HepG2 (cell line): Measurements from ENCODE around the gene AGBL1. TPM values are rescaled to one million over a fixed set of nuclear protein-coding genes. Genes with fewer than 3 reads are reported as not detected.

Experiments used
- ATAC-seq: fragments of 200-7000 bp; cut with Tn5 transposase; 3 replicates; pipeline ENCODE4 v1.9.1; 2020; ENCODE audit warnings: mild to moderate bottlenecking, moderate library complexity
- BruUV-seq: library from RNA; stranded (reverse); fragments of 400-500 nt; replicated peaks from 2 replicates; lab custom pipeline; 2021; lab: Mats Ljungman, UMichigan
- CTCF ChIA-PET: fragments of 300-600 bp; formaldehyde crosslinking; extraction: SDS; loops from one replicate; lab custom pipeline; 2021; ENCODE audit warnings: low total read pairs, inconsistent platforms, low intra/inter-chr PET ratio; lab: Yijun Ruan, JAX
- POLR2A ChIA-PET: fragments of 350-600 bp; sonication (Branson Sonifier 250); formaldehyde crosslinking; loops from one replicate; lab custom pipeline; 2020; ENCODE audit warnings: antibody characterized with exemption, inconsistent platforms; lab: Yijun Ruan, JAX
- DNase-seq: peaks from one replicate; pipeline ENCODE4 v3.0.0-alpha.2; 2015; ENCODE audit warnings: low spot score
- FAIRE-seq: peaks from 3 replicates; lab custom pipeline; 2011; peaks lifted over from hg19 to GRCh38; lab: Jason Lieb, UNC
- H2AFZ ChIP-seq: one replicate; pipeline ENCODE4 v1.6.1; 2011; ENCODE audit warnings: low read length, inconsistent platforms
- H3K27ac ChIP-seq: fragments of 300-600 bp; 3 replicates; pipeline ENCODE4 v1.8.0; 2011; ENCODE audit warnings: mixed run types, mild to moderate bottlenecking, mixed read lengths, low read length, inconsistent platforms; ENCODE audit not compliant: insufficient read depth; ENCODE audit errors: extremely low read length
- H3K27me3 ChIP-seq, 2 experiments: fragments of 200-600 bp in 1 of 2; 2 replicates in 1 of 2; 3 replicates in 1 of 2; pipeline versions ENCODE4 v1.6.0 to v1.8.0; 2011; ENCODE audit warnings: low read length in 2 of 2, mild to moderate bottlenecking in 2 of 2, moderate library complexity in 2 of 2, inconsistent platforms in 1 of 2; ENCODE audit not compliant: insufficient read depth in 2 of 2, control insufficient read depth in 1 of 2
- H3K36me3 ChIP-seq, 2 experiments: fragments of 200-600 bp in 1 of 2; replicated peaks in 1 of 2; 2 replicates in 1 of 2; 3 replicates in 1 of 2; pipeline versions ENCODE4 v1.5.1 to v1.8.0; 2011; ENCODE audit warnings: low read length in 2 of 2, inconsistent platforms in 1 of 2; ENCODE audit not compliant: insufficient read depth in 2 of 2, control insufficient read depth in 1 of 2
- H3K4me1 ChIP-seq: 2 replicates; pipeline ENCODE4 v1.5.1; 2012; ENCODE audit warnings: low read length, inconsistent platforms; ENCODE audit not compliant: insufficient read depth
- H3K4me2 ChIP-seq: 2 replicates; pipeline ENCODE4 v1.6.0; 2011; ENCODE audit warnings: low read depth, low read length, inconsistent platforms
- H3K4me3 ChIP-seq, 3 experiments: fragments of 200-600 bp in 1 of 3; sonication (generic), shearing (Covaris generic) in 1 of 3; replicated peaks in 1 of 3; 2 replicates each; pipeline ENCODE4 v1.5.1; 2011 to 2016; ENCODE audit warnings: low read length in 3 of 3, inconsistent platforms in 2 of 3, low read depth in 2 of 3, mild to moderate bottlenecking in 2 of 3, control low read depth in 1 of 3, mixed read lengths in 1 of 3; ENCODE audit not compliant: insufficient read depth in 1 of 3
- H3K79me2 ChIP-seq: one replicate; pipeline ENCODE4 v1.6.1; 2011; ENCODE audit warnings: low read length, inconsistent platforms; ENCODE audit not compliant: insufficient read depth
- H3K9ac ChIP-seq: 2 replicates; pipeline ENCODE4 v1.6.0; 2011; ENCODE audit warnings: mild to moderate bottlenecking, low read depth, low read length, inconsistent platforms; ENCODE audit not compliant: insufficient read depth
- H3K9me3 ChIP-seq: 2 replicates; pipeline ENCODE4 v1.5.1; 2012; ENCODE audit warnings: mild to moderate bottlenecking, low read length
- H4K20me1 ChIP-seq: 2 replicates; pipeline ENCODE4 v1.6.0; 2011; ENCODE audit warnings: inconsistent platforms, mild to moderate bottlenecking, low read length, moderate library complexity; ENCODE audit not compliant: insufficient read depth
- HHEX ChIP-seq: IDR thresholded peaks from 2 replicates; pipeline ENCODE4 v1.6.1; 2016; ENCODE audit warnings: control low read depth
- HOXA9 ChIP-seq: sonication (generic); formaldehyde crosslinking; IDR thresholded peaks from 2 replicates; pipeline ENCODE4 v1.8.1; 2022; ENCODE audit warnings: missing genetic modification reagents, mild to moderate bottlenecking, moderate library complexity, borderline replicate concordance
- NBN ChIP-seq: fragments of 450-650 bp; conservative IDR thresholded peaks from 2 replicates; pipeline ENCODE4 v1.6.1; 2017
- NCOA1 ChIP-seq: sonication (generic); formaldehyde crosslinking; IDR thresholded peaks from 2 replicates; pipeline ENCODE4 v1.9.0; 2021; ENCODE audit warnings: missing genetic modification reagents
- NFYC ChIP-seq: IDR thresholded peaks from 2 replicates; pipeline ENCODE4 v1.6.1; 2016; ENCODE audit warnings: missing genetic modification reagents, missing compliant biosample characterization
- NR2F6 ChIP-seq, 2 experiments: IDR thresholded peaks; 2 replicates each; pipeline ENCODE4 v1.6.1; 2016; ENCODE audit warnings: antibody characterized with exemption in 1 of 2, mild to moderate bottlenecking in 1 of 2
- ONECUT2 ChIP-seq: sonication (generic); formaldehyde crosslinking; IDR thresholded peaks from 2 replicates; pipeline ENCODE4 v1.4.0; 2020; ENCODE audit warnings: missing genetic modification reagents
- ZIK1 ChIP-seq: sonication (generic); formaldehyde crosslinking; IDR thresholded peaks from 2 replicates; pipeline ENCODE4 v1.5.0; 2020; ENCODE audit warnings: mild to moderate bottlenecking, low read depth, missing genetic modification reagents, borderline replicate concordance
- ZMYM3 ChIP-seq: sonication (generic); formaldehyde crosslinking; IDR thresholded peaks from 2 replicates; pipeline ENCODE4 v1.5.1; 2020; ENCODE audit warnings: mild to moderate bottlenecking, missing genetic modification reagents
- ZNF263 ChIP-seq: sonication (generic); formaldehyde crosslinking; IDR thresholded peaks from 2 replicates; pipeline ENCODE4 v1.4.0; 2020; ENCODE audit warnings: missing genetic modification reagents
- ZNF30 ChIP-seq: sonication (generic); formaldehyde crosslinking; IDR thresholded peaks from 2 replicates; pipeline ENCODE4 v1.5.0; 2020; ENCODE audit warnings: mild to moderate bottlenecking, missing genetic modification reagents
- ZNF558 ChIP-seq: sonication (generic); formaldehyde crosslinking; IDR thresholded peaks from 2 replicates; pipeline ENCODE4 v1.9.0; 2022; ENCODE audit warnings: mild to moderate bottlenecking, missing genetic modification reagents, borderline replicate concordance
- ZNF703 ChIP-seq: sonication (generic); formaldehyde crosslinking; IDR thresholded peaks from 2 replicates; pipeline ENCODE4 v1.5.1; 2020; ENCODE audit warnings: missing genetic modification reagents, mild to moderate bottlenecking, moderate library complexity, borderline replicate concordance
- ZNF720 ChIP-seq: sonication (generic); formaldehyde crosslinking; IDR thresholded peaks from 2 replicates; pipeline ENCODE4 v1.4.0; 2020; ENCODE audit warnings: missing genetic modification reagents
- ZSCAN21 ChIP-seq: sonication (generic); formaldehyde crosslinking; IDR thresholded peaks from 2 replicates; pipeline ENCODE4 v1.8.0; 2022; ENCODE audit warnings: mild to moderate bottlenecking, missing genetic modification reagents, moderate library complexity, borderline replicate concordance
- WGBS: methylation state at CpG from one replicate; pipeline ENCODE4 v1.1.6; 2017; ENCODE audit warnings: low lambda C conversion rate; 5-methylcytosine and 5-hydroxymethylcytosine counted together
- in situ Hi-C: cut with HindIII; loops from 2 replicates; pipeline ENCODE4 v1.10.0; 2017; ENCODE audit warnings: low pct_unique_long_range_greater_than_20kb; ENCODE audit not compliant: extremely low pct_ligation_motif_present
- intact Hi-C: fragments of 100-400 bp; cut with micrococcal nuclease; formaldehyde crosslinking; loops from one replicate; pipeline ENCODE4 v1.10.0; 2022; ENCODE audit not compliant: unreplicated experiment
- polyA plus RNA-seq, 8 experiments: library from polyadenylated mRNA; depleted of rRNA in 3 of 8; stranded (reverse) in 7 of 8; unstranded in 1 of 8; fragments of >200 nt; fragmentation: Illumina TruSeq in 4 of 8; extraction: Trizol in 4 of 8; gene quantifications; 2 replicates each; pipeline versions ENCODE4 v1.2.1 to v1.2.3, GENCODE V29; 2011 to 2016; ENCODE audit warnings: low read depth in 4 of 8, missing spikeins in 1 of 8, mixed read lengths in 1 of 8; ENCODE audit not compliant: insufficient read depth in 1 of 8
- total RNA-seq, 5 experiments: library from RNA; depleted of rRNA; stranded (reverse); fragments of >200 nt; fragmentation: Illumina TruSeq; extraction: Trizol; gene quantifications; 2 replicates each; pipeline ENCODE4 v1.2.3, GENCODE V29; 2016; ENCODE audit warnings: low read depth in 1 of 5
- TF ChIP-seq, protein P1 (sequence below): sonication (generic); formaldehyde crosslinking; IDR thresholded peaks from 2 replicates; pipeline ENCODE4 v1.5.0; 2020; ENCODE audit warnings: missing genetic modification reagents
- TF ChIP-seq, protein P2 (sequence below): sonication (generic); formaldehyde crosslinking; IDR thresholded peaks from 2 replicates; pipeline ENCODE4 v1.8.1; 2023; ENCODE audit warnings: mild to moderate bottlenecking, missing genetic modification reagents
- TF ChIP-seq, protein P3 (sequence below): sonication (generic); formaldehyde crosslinking; IDR thresholded peaks from 2 replicates; pipeline ENCODE4 v1.4.0; 2020; ENCODE audit warnings: missing genetic modification reagents, borderline replicate concordance
- TF ChIP-seq, protein P4 (sequence below): sonication (generic); formaldehyde crosslinking; IDR thresholded peaks from 2 replicates; pipeline ENCODE4 v1.4.0; 2020; ENCODE audit warnings: missing genetic modification reagents
- TF ChIP-seq, protein P5 (sequence below): sonication (generic); formaldehyde crosslinking; IDR thresholded peaks from 2 replicates; pipeline ENCODE4 v1.4.0; 2020; ENCODE audit warnings: mild to moderate bottlenecking, missing genetic modification reagents

AGBL1 gene
- total and polyA plus RNA-seq, 2 of the 13 experiments (the other 11 are each of a cell fraction or from before 2014, with no cell fraction given) = 0.01 TPM; not detected in 1

DNA sequence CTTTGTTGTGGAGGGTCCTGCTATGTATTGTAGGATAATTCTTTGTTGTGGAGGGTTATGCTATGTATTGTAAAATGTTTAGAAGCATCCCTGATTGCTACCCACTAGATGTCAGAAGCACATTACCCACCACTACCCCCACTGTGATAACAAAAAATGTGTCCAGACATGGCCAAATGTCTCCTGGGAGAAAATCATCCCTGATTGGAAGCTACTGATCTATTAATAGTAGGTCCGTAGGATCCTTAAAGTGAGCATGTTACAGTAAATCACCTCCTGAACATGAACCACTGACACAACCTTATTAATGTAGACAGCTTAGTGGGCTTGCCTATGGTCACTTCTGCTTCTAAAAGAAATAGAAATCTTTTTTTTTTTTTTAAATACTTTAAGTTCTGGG, 884.6 kb downstream of the AGBL1 start:
- Histone ChIP-seq H3K4me1 (no peaks in the 10 kb centered on the region), H3K27ac (no peak overlapping the region), H3K36me3 (no peaks in the 10 kb centered on the region), H3K4me2 (no peak overlapping the region), H3K27me3 (no peaks in the 10 kb centered on the region), H4K20me1 (no peaks in the 10 kb centered on the region), H2AFZ (no peak overlapping the region), H3K9me3 (peaks cover 66% of the 10 kb centered on the region), H3K9ac (no peak overlapping the region)
- FAIRE-seq (no peak), ATAC-seq (no peak), DNase-seq (no peak)
- 0% methylated on average over 1 of the region's 1 CpG for WGBS
- intact Hi-C loops (no loop called here), in situ Hi-C loops (no loop called here)
- POLR2A ChIA-PET = no interaction called here
- TF ChIP-seq NBN = no peak
- no peak for TF ChIP-seq NR2F6 (IDR thresholded peaks at IDR 0.05)
- TF ChIP-seq NR2F6 (CRISPR knock-in tag; IDR thresholded peaks at IDR 0.05) = no peak
- no peak for TF ChIP-seq ZNF263 (CRISPR knock-in tag)
- TF ChIP-seq, protein P1, sequence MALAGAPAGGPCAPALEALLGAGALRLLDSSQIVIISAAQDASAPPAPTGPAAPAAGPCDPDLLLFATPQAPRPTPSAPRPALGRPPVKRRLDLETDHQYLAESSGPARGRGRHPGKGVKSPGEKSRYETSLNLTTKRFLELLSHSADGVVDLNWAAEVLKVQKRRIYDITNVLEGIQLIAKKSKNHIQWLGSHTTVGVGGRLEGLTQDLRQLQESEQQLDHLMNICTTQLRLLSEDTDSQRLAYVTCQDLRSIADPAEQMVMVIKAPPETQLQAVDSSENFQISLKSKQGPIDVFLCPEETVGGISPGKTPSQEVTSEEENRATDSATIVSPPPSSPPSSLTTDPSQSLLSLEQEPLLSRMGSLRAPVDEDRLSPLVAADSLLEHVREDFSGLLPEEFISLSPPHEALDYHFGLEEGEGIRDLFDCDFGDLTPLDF (CRISPR knock-in tag) = no peak
- no peak for TF ChIP-seq NFYC (CRISPR knock-in tag)
- TF ChIP-seq, protein P2, sequence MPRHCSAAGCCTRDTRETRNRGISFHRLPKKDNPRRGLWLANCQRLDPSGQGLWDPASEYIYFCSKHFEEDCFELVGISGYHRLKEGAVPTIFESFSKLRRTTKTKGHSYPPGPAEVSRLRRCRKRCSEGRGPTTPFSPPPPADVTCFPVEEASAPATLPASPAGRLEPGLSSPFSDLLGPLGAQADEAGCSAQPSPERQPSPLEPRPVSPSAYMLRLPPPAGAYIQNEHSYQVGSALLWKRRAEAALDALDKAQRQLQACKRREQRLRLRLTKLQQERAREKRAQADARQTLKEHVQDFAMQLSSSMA (CRISPR knock-in tag) = no peak
- TF ChIP-seq, protein P3, sequence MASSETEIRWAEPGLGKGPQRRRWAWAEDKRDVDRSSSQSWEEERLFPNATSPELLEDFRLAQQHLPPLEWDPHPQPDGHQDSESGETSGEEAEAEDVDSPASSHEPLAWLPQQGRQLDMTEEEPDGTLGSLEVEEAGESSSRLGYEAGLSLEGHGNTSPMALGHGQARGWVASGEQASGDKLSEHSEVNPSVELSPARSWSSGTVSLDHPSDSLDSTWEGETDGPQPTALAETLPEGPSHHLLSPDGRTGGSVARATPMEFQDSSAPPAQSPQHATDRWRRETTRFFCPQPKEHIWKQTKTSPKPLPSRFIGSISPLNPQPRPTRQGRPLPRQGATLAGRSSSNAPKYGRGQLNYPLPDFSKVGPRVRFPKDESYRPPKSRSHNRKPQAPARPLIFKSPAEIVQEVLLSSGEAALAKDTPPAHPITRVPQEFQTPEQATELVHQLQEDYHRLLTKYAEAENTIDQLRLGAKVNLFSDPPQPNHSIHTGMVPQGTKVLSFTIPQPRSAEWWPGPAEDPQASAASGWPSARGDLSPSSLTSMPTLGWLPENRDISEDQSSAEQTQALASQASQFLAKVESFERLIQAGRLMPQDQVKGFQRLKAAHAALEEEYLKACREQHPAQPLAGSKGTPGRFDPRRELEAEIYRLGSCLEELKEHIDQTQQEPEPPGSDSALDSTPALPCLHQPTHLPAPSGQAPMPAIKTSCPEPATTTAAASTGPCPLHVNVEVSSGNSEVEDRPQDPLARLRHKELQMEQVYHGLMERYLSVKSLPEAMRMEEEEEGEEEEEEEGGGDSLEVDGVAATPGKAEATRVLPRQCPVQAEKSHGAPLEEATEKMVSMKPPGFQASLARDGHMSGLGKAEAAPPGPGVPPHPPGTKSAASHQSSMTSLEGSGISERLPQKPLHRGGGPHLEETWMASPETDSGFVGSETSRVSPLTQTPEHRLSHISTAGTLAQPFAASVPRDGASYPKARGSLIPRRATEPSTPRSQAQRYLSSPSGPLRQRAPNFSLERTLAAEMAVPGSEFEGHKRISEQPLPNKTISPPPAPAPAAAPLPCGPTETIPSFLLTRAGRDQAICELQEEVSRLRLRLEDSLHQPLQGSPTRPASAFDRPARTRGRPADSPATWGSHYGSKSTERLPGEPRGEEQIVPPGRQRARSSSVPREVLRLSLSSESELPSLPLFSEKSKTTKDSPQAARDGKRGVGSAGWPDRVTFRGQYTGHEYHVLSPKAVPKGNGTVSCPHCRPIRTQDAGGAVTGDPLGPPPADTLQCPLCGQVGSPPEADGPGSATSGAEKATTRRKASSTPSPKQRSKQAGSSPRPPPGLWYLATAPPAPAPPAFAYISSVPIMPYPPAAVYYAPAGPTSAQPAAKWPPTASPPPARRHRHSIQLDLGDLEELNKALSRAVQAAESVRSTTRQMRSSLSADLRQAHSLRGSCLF = no peak
- no peak for TF ChIP-seq HOXA9
- no peak for TF ChIP-seq ZNF558 (CRISPR knock-in tag)
- TF ChIP-seq, protein P4, sequence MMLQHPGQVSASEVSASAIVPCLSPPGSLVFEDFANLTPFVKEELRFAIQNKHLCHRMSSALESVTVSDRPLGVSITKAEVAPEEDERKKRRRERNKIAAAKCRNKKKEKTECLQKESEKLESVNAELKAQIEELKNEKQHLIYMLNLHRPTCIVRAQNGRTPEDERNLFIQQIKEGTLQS (CRISPR knock-in tag) = no peak
- TF ChIP-seq ONECUT2 (CRISPR knock-in tag) = no peak
- TF ChIP-seq, protein P5, sequence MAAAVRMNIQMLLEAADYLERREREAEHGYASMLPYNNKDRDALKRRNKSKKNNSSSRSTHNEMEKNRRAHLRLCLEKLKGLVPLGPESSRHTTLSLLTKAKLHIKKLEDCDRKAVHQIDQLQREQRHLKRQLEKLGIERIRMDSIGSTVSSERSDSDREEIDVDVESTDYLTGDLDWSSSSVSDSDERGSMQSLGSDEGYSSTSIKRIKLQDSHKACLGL (CRISPR knock-in tag) = no peak
- TF ChIP-seq NCOA1 = no peak
- TF ChIP-seq ZSCAN21 (CRISPR knock-in tag) = no peak
- TF ChIP-seq ZMYM3 (CRISPR knock-in tag) = no peak
- no peak for TF ChIP-seq HHEX (CRISPR knock-in tag)
- TF ChIP-seq ZNF30 (CRISPR knock-in tag) = no peak
- TF ChIP-seq ZIK1 = no peak
- no peak for TF ChIP-seq ZNF720
- no peak for TF ChIP-seq ZNF703
- TF ChIP-seq, all 625 proteins: peak for 0
- CTCF ChIA-PET = no interaction called here
- Histone ChIP-seq H3K4me3 (no peak overlapping the region), H3K79me2 (no peaks in the 10 kb centered on the region)
- BruUV-seq = no TSS peak
